ENCODE data around the gene CHP2.
A peak's percentile ranks its signal among the peaks of the same experiment; 100 is the strongest.

The CHP2 gene

GRCh38 chr16:23754594-23755483, at the start of gene CHP2:
Gene CHP2, plus strand, starts transcription at chr16:23755026. Its CDS starts 24 bp downstream, at chr16:23755050.
- DNase-seq (ENCODE audit: low spot score) = peak; percentile 27
- in situ Hi-C loops (cut with MboI; ENCODE audit: low pct_unique_long_range_greater_than_20kb, low sequenced_read_pairs, unreplicated experiment) = no loop called here

DNA sequence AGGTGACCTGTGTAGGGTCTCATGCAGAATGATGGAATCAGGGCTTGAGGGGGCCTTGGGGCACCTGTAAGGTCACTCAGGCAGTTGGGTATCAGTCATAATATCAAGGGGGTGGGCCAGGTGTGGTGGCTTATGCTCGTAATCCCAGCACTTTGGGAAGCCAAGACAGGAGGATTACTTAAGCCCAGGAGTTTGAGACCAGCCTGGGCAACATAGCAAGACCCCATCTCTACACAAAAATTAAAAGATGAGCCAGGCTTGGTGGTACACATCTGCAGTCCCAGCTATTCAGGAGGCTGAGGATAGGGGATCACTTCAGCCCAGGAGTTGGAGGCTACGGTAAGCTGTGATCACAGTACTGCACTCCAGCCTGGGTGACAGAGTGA, 49.3 kb upstream of the CHP2 start:
- TF ChIP-seq CTCF (IDR thresholded peaks at IDR 0.05; ENCODE audit: extremely low read depth, insufficient read depth, missing control alignments) = no peak
- no peak for DNase-seq (ENCODE audit: low spot score)

More at GRCh38 chr16:23754594-23755483, at the start of gene CHP2:
- no peak for TF ChIP-seq CTCF (IDR thresholded peaks at IDR 0.05; ENCODE audit: extremely low read depth, insufficient read depth, missing control alignments)

DNA sequence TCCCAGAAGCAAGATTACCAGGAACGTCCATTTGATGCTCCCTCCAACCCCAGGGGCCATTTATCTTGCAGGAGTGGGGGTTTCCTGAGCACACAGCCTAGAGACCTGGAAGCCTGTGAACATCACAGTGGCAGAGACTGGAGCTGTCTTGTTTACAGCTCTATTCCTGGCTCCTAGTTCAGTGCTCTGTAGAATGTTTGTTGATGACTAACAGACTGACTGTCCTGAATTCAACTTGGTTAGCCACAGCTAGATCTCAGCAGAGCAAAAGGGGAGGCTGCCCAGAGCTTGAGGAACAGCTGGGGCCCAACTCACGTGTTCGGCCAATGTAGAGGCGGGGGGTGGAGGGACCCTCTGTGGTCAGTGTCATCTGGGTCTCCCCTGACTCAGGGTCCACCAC, 48.4 kb upstream of the CHP2 start:
- in situ Hi-C loops (cut with MboI; ENCODE audit: low pct_unique_long_range_greater_than_20kb, low sequenced_read_pairs, unreplicated experiment) = no loop called here
- TF ChIP-seq CTCF (IDR thresholded peaks at IDR 0.05; ENCODE audit: extremely low read depth, insufficient read depth, missing control alignments) = no peak
- DNase-seq (ENCODE audit: low spot score) = no peak

More for the DNA sequence above, 49.3 kb upstream of the CHP2 start:
- in situ Hi-C loops (cut with MboI; ENCODE audit: low pct_unique_long_range_greater_than_20kb, low sequenced_read_pairs, unreplicated experiment) = no loop called here

DNA sequence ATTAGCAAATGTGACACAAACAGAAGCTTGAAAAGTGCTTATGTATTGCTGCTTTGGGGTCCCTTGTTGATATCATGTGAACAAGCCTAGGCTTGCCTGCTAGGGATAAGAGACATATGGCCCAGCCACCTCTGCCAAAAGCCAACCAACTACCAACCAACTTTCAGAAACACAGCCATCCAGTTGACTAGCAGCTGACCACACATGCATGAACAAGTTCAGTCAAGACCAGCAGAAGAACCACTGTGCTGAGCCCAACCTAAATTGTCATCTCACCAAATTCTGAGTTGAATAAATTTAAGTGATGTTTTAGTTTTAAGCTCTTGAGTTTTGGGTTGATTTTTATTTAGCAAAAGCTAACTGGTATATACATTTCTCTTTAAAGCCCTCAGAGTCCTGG, 45.3 kb upstream of the CHP2 start:
- TF ChIP-seq CTCF (IDR thresholded peaks at IDR 0.05; ENCODE audit: extremely low read depth, insufficient read depth, missing control alignments) = no peak
- in situ Hi-C loops (cut with MboI; ENCODE audit: low pct_unique_long_range_greater_than_20kb, low sequenced_read_pairs, unreplicated experiment) = no loop called here
- DNase-seq (ENCODE audit: low spot score) = no peak

- in situ Hi-C loops (cut with MboI; ENCODE audit: low pct_unique_long_range_greater_than_20kb, low sequenced_read_pairs, unreplicated experiment) = no loop called here
- DNase-seq (ENCODE audit: low spot score) = no peak
- no peak for TF ChIP-seq CTCF (IDR thresholded peaks at IDR 0.05; ENCODE audit: extremely low read depth, insufficient read depth, missing control alignments)
Measured at GRCh38 chr16:23710008-23710407, 44.8 kb upstream of the CHP2 start.

- in situ Hi-C loops (cut with MboI; ENCODE audit: low pct_unique_long_range_greater_than_20kb, low sequenced_read_pairs, unreplicated experiment) = no loop called here
- no peak for DNase-seq (ENCODE audit: low spot score)
- no peak for TF ChIP-seq CTCF (IDR thresholded peaks at IDR 0.05; ENCODE audit: extremely low read depth, insufficient read depth, missing control alignments)
Measured at GRCh38 chr16:23710504-23710903, 44.3 kb upstream of the CHP2 start.
